Uterus (tissue), 2 donors: ENCODE data around the gene TGFBI.

Source experiments
- CTCF ChIP-seq, 4 experiments: fragments of 200-600 bp in 2 of 4; fragments of 450-650 bp in 2 of 4; sonication (generic) in 2 of 4; IDR thresholded peaks; one replicate each; pipeline ENCODE4 v1.5.1; 2016 to 2019; ENCODE audit warnings: antibody characterized with exemption in 4 of 4, mild to moderate bottlenecking in 2 of 4, moderate library complexity in 1 of 4
- POLR2A ChIP-seq, 2 donors: fragments of 450-650 bp; IDR thresholded peaks; one replicate each; pipeline ENCODE4 v1.6.1; 2016; ENCODE audit warnings: antibody characterized with exemption in 2 of 2, mild to moderate bottlenecking in 1 of 2, moderate library complexity in 1 of 2

- no peak for TF ChIP-seq POLR2A (IDR thresholded peaks at IDR 0.05)
- no peak for TF ChIP-seq CTCF (IDR thresholded peaks at IDR 0.05)
Measured at GRCh38 chr5:136090319-136090718, 61.5 kb downstream of the TGFBI start.
